ENCODE measurements around the gene TAOK3.

TAOK3 gene

DNA sequence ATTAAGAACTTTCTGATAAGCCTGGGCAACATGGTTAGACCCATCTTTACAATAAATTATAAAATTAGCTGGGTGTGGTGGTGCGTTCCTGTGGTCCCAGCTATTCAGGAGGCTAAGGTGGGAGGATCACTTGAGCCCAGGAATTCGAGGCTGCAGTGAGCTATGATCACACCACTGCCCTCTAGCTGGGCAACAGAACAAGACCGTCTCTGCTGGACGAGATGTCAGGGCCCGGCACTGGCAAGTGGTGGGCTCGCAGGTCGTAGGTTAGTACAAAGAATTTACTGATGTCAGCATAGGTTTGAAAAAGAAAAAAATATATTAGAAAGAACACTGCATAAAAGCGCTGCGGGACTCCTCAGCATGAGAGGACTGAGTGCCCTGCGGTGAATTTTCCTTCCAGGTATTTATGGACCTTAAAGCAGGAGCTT, 253.2 kb downstream of the TAOK3 start:
- TF ChIP-seq, protein P1, sequence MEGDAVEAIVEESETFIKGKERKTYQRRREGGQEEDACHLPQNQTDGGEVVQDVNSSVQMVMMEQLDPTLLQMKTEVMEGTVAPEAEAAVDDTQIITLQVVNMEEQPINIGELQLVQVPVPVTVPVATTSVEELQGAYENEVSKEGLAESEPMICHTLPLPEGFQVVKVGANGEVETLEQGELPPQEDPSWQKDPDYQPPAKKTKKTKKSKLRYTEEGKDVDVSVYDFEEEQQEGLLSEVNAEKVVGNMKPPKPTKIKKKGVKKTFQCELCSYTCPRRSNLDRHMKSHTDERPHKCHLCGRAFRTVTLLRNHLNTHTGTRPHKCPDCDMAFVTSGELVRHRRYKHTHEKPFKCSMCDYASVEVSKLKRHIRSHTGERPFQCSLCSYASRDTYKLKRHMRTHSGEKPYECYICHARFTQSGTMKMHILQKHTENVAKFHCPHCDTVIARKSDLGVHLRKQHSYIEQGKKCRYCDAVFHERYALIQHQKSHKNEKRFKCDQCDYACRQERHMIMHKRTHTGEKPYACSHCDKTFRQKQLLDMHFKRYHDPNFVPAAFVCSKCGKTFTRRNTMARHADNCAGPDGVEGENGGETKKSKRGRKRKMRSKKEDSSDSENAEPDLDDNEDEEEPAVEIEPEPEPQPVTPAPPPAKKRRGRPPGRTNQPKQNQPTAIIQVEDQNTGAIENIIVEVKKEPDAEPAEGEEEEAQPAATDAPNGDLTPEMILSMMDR (IDR thresholded peaks at IDR 0.05; ENCODE audit: low read depth, low read length, missing control alignments), result no peak
- no peak for DNase-seq (ENCODE audit: extremely low read depth, low read depth)
- no peak overlapping the region for H3K4me3 ChIP-seq (replicated peaks; ENCODE audit: low read depth, low read length)

DNA sequence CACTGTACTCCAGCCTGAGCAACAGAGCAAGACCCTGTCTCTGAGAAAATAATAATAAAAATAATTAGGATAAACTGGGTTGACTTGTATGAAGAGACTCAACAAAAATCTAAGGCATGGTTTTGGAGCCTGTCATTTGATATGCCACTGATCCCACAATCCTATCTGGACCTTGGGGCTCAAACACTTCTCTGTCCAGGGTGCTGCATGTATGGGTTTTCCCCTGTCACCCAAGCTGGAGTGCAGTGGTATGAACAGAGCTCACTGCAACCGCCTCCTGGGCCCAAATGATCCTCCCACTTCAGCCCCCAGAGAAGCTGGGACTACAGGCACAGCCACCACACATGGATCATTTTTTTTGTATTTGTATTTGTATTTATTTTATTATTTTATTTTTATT, 263.6 kb downstream of the TAOK3 start:
- TF ChIP-seq, protein P1 (IDR thresholded peaks at IDR 0.05; ENCODE audit: low read depth, low read length, missing control alignments), result no peak
- DNase-seq (ENCODE audit: extremely low read depth, low read depth), result no peak
- H3K4me3 ChIP-seq (replicated peaks; ENCODE audit: low read depth, low read length), result no peak overlapping the region

DNA sequence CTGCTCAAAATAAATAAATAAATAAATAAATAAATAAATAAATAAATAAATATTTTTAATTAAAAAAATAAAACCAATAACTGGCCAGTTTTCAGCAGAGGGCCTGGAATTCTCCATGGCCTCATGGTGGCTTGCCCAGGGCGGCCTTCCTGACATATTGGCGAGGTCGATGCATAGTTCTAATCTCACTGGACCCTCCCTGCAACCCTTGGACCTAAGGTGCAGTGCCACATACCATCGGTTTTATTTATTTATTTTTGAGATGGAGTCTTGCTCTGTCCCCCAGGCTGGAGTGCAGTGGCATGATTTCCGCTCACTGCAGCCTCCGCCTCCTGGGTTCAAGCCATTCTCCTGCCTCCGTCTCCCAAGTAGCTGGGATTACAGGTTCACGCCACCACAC, 265.0 kb downstream of the TAOK3 start:
- DNase-seq (ENCODE audit: extremely low read depth, low read depth), result no peak

DNA sequence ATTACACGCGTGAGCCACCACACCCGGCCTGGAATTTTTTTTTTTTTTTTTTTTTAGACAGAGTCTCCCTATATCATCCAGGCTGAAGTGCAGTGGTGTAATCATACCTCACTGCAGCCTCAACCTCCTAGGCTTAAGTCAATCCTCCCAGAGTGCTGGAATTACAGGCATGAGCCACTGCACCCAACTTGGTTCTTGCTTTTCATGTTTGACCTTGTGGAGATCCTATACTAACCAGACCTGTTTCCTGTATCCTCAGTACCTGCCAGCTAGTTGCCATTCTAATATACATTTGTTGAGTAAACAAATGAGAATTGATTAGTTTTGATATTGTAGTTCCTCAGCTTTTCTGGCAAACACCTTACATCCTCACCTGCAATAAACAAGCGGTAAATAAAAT, 265.7 kb downstream of the TAOK3 start:
- no peak overlapping the region for H3K4me3 ChIP-seq (replicated peaks; ENCODE audit: low read depth, low read length)
- TF ChIP-seq, protein P1 (IDR thresholded peaks at IDR 0.05; ENCODE audit: low read depth, low read length, missing control alignments), result no peak
- DNase-seq (ENCODE audit: extremely low read depth, low read depth), result no peak

More for the DNA sequence above, 265.0 kb downstream of the TAOK3 start:
- TF ChIP-seq, protein P1 (IDR thresholded peaks at IDR 0.05; ENCODE audit: low read depth, low read length, missing control alignments), result no peak
- no peak overlapping the region for H3K4me3 ChIP-seq (replicated peaks; ENCODE audit: low read depth, low read length)

DNA sequence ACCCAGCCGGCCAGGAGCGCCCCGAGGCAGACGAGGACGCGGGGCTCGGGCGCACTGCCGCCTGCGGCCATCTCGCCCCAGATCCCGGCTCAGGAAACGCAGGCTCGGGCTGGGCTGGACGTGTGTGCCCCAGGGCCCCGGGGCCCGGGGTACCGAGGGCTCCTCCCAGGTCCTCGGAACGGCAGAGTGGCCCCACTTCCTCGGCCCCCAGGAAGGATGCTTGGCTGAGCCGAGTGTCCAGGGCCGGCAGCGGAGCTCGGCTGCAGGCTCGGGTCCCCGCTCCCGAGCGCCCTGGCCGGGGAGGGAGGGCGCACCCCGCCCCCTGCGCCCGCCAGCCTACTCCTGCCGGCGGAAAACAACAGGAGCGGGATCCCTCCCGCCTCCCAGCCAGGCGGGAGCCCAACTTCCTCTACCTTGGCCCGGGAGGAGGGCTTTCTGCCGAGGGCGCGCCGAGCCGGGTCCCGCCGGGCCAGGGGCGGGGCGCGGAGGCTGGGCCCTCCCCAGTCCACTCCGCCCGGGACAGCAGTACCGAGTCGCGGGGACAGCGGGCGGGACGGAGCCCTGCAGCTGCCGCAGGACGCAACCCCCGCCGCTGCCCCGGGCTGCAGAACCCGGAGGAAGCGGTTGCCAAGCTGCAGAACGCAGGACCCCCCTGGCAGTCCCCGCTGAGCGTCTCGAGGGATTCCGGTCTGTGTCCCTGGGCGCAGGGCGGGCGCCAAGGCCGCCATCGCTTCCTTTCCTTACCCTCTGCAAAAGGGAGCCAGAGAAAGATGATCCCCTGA, 268.9 kb downstream of the TAOK3 start, which contains the start of gene VSIG10:
TSS of gene VSIG10 (minus strand) at position 411 of the 782 bp plus-strand sequence. CDS start at position 71, 340 bp downstream.
- no peak for DNase-seq (ENCODE audit: extremely low read depth, low read depth)
- H3K4me3 ChIP-seq (replicated peaks; ENCODE audit: low read depth, low read length), result peak within 1 kb of the TSS; percentile 73
- TF ChIP-seq, protein P1 (IDR thresholded peaks at IDR 0.05; ENCODE audit: low read depth, low read length, missing control alignments), result no peak

DNA sequence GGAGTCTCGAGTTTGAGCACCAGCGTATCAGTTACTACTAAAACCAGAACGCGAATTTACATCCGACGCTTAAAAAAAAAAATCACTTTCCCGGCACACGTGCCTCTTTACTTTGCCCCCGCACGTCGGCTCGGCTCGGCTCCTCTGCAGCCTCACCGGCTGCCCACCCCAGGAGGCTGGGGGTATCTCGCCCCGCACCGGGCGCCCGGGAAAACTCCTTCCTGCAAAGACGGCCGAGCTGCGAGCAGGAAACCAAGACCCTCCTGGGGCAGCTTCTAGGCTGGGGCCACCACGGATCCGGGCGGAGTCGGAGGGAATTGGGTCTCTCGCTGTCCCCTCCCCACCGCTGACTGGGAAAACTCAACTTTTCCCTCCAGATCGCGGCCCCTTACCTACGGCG, 269.5 kb downstream of the TAOK3 start:
- peak overlapping the region; percentile 73 for H3K4me3 ChIP-seq (replicated peaks; ENCODE audit: low read depth, low read length)
- DNase-seq (ENCODE audit: extremely low read depth, low read depth), result no peak
- TF ChIP-seq, protein P1 (IDR thresholded peaks at IDR 0.05; ENCODE audit: low read depth, low read length, missing control alignments), result no peak

All from HFF-Myc (cell line).